Liver (tissue), 9 donors: Measurements from ENCODE around the gene NLRP9. TPM values are rescaled to one million over a fixed set of nuclear protein-coding genes. Genes with fewer than 3 reads are reported as not detected.

ENCODE experiments used
- DNase-seq: peaks from one replicate; pipeline ENCODE4 v3.0.0-alpha.2; 2017; ENCODE audit warnings: low spot score
- H3K27ac ChIP-seq, 2 donors: one replicate each; pipeline ENCODE4 v1.7.0; 2013; ENCODE audit warnings: inconsistent platforms in 2 of 2, low read length in 2 of 2, control low read depth in 1 of 2, low read depth in 1 of 2, mild to moderate bottlenecking in 1 of 2
- H3K27me3 ChIP-seq, 4 donors: one replicate each; pipeline versions ENCODE4 v1.6.1 to v1.7.0; 2013; ENCODE audit warnings: low read length in 3 of 4, inconsistent platforms in 1 of 4, mild to moderate bottlenecking in 1 of 4, moderate library complexity in 1 of 4; ENCODE audit not compliant: control insufficient read depth in 4 of 4, insufficient read depth in 4 of 4
- H3K36me3 ChIP-seq, 4 donors: one replicate each; pipeline versions ENCODE4 v1.6.1 to v1.7.0; 2013; ENCODE audit warnings: low read length in 3 of 4, mild to moderate bottlenecking in 3 of 4, low read depth in 1 of 4, moderate library complexity in 1 of 4; ENCODE audit not compliant: control insufficient read depth in 4 of 4, insufficient read depth in 3 of 4
- H3K4me1 ChIP-seq, 4 donors: one replicate each; pipeline versions ENCODE4 v1.6.1 to v1.7.0; 2013; ENCODE audit warnings: low read length in 3 of 4, mild to moderate bottlenecking in 3 of 4, moderate library complexity in 1 of 4; ENCODE audit not compliant: control insufficient read depth in 4 of 4, insufficient read depth in 4 of 4
- H3K4me3 ChIP-seq, 3 donors: one replicate each; pipeline versions ENCODE4 v1.6.1 to v1.7.0; 2013; ENCODE audit warnings: low read length in 3 of 3, control low read depth in 1 of 3, low read depth in 1 of 3, mild to moderate bottlenecking in 1 of 3
- H3K9ac ChIP-seq, 2 donors: one replicate each; pipeline ENCODE4 v1.7.0; 2013; ENCODE audit warnings: low read length in 2 of 2, mild to moderate bottlenecking in 2 of 2, moderate library complexity in 2 of 2, control low read depth in 1 of 2, low read depth in 1 of 2
- H3K9me3 ChIP-seq, 4 donors: one replicate each; pipeline versions ENCODE4 v1.6.1 to v1.7.0; 2013; ENCODE audit warnings: low read length in 3 of 4; ENCODE audit not compliant: control insufficient read depth in 4 of 4
- ATF3 ChIP-seq: IDR thresholded peaks from 2 replicates; pipeline ENCODE4 v1.6.1; 2016; ENCODE audit warnings: antibody characterized with exemption
- CTCF ChIP-seq: fragments of 150-350 bp; IDR thresholded peaks from 2 replicates; pipeline ENCODE4 v1.5.1; 2017; ENCODE audit warnings: improper control_type of control experiment, low read depth, low read length; ENCODE audit not compliant: missing input control
- EGR1 ChIP-seq, 2 donors: IDR thresholded peaks; 2 replicates each; pipeline ENCODE4 v1.6.1; 2016 to 2018; ENCODE audit warnings: antibody characterized with exemption in 2 of 2, low read depth in 2 of 2
- FOXA1 ChIP-seq: IDR thresholded peaks from 2 replicates; pipeline ENCODE4 v1.6.1; 2016; ENCODE audit warnings: antibody characterized with exemption
- FOXA2 ChIP-seq: IDR thresholded peaks from 2 replicates; pipeline ENCODE4 v1.6.1; 2016; ENCODE audit warnings: antibody characterized with exemption
- HNF4A ChIP-seq, 2 donors: conservative IDR thresholded peaks; 2 replicates each; pipeline ENCODE4 v1.6.1; 2016; ENCODE audit warnings: antibody characterized with exemption in 2 of 2, mild to moderate bottlenecking in 2 of 2
- NR2F2 ChIP-seq: IDR thresholded peaks from 2 replicates; pipeline ENCODE4 v1.6.1; 2016; ENCODE audit warnings: antibody characterized with exemption
- RAD21 ChIP-seq, 2 donors: IDR thresholded peaks; 2 replicates each; pipeline ENCODE4 v1.6.1; 2016; ENCODE audit warnings: antibody characterized with exemption in 2 of 2, mild to moderate bottlenecking in 2 of 2
- REST ChIP-seq: IDR thresholded peaks from 2 replicates; pipeline ENCODE4 v1.6.1; 2016; ENCODE audit warnings: antibody characterized with exemption, mild to moderate bottlenecking
- RXRA ChIP-seq, 2 donors: IDR thresholded peaks; 2 replicates each; pipeline ENCODE4 v1.6.1; 2017 to 2018; ENCODE audit warnings: antibody characterized with exemption in 2 of 2, mild to moderate bottlenecking in 1 of 2
- SP1 ChIP-seq: IDR thresholded peaks from 2 replicates; pipeline ENCODE4 v1.6.1; 2018; ENCODE audit warnings: antibody characterized with exemption, mild to moderate bottlenecking
- TAF1 ChIP-seq: conservative IDR thresholded peaks from 2 replicates; pipeline ENCODE4 v1.6.1; 2016; ENCODE audit warnings: antibody characterized with exemption, mild to moderate bottlenecking
- YY1 ChIP-seq: IDR thresholded peaks from 2 replicates; pipeline ENCODE4 v1.6.1; 2016; ENCODE audit warnings: antibody characterized with exemption, mild to moderate bottlenecking
- ZBTB33 ChIP-seq: IDR thresholded peaks from 2 replicates; pipeline ENCODE4 v1.6.1; 2016; ENCODE audit warnings: antibody characterized with exemption
- WGBS: extraction: QIAGEN DNeasy Blood & Tissue Kit; methylation state at CpG from one replicate; pipeline ENCODE4 v1.1.7; 2013; 5-methylcytosine and 5-hydroxymethylcytosine counted together
- polyA plus RNA-seq, 2 donors: library from polyadenylated mRNA; stranded (reverse) in 1 of 2; unstranded in 1 of 2; fragments of 200-250 nt in 1 of 2; fragments of >200 nt in 1 of 2; fragmentation: Nextera tagmentation in 1 of 2; extraction: Ambion mirVana in 1 of 2; gene quantifications; one replicate each; pipeline versions ENCODE4 v1.2.1 to v1.2.3, GENCODE V29; 2013 to 2015
- total RNA-seq, 2 donors: library from RNA; depleted of rRNA; stranded (reverse); fragments of >200 nt; gene quantifications; one replicate each; pipeline ENCODE4 v1.2.3, GENCODE V29; 2014
- donor health status: healthy.
- donor health status: healthy.
- donor health status: healthy.
- donor health status: healthy.
- donor health status: healthy.

The NLRP9 gene
- total and polyA plus RNA-seq, 4 donors = not detected

- TF ChIP-seq CTCF = no peak
- no peak for TF ChIP-seq HNF4A (conservative IDR thresholded peaks at IDR 0.05)
- TF ChIP-seq ZBTB33 = no peak
- TF ChIP-seq RAD21 (IDR thresholded peaks at IDR 0.05) = no peak
- no peak for TF ChIP-seq YY1
- TF ChIP-seq SP1 = no peak
Observed at GRCh38 chr19:55692681-55693081, 45.5 kb downstream of the NLRP9 start (continued).

GRCh38 chr19:55691561-55692481, 46.4 kb downstream of the NLRP9 start:
- WGBS = 95% methylated on average over 31 of the region's 31 CpGs
- peaks cover 21 to 87% (median 34%) of the 10 kb centered on the region in 4 donors for H3K36me3 ChIP-seq
- TF ChIP-seq TAF1 = no peak
- no peak for TF ChIP-seq NR2F2
- no peak for TF ChIP-seq ATF3
- TF ChIP-seq SP1 = no peak
- no peak for TF ChIP-seq EGR1 (IDR thresholded peaks at IDR 0.05; ENCODE audit: low read depth in 2 of 2)
- no peak for TF ChIP-seq RXRA (IDR thresholded peaks at IDR 0.05)
- no peak overlapping the region for H3K4me3 ChIP-seq
- H3K9me3 ChIP-seq = no peaks in the 10 kb centered on the region
- DNase-seq = no peak
- peaks cover 0 to 2% (median 0%) of the 10 kb centered on the region in 4 donors for H3K4me1 ChIP-seq
- H3K27ac ChIP-seq = no peak overlapping the region
- no peaks in the 10 kb centered on the region for H3K27me3 ChIP-seq
- H3K9ac ChIP-seq = no peak overlapping the region

GRCh38 chr19:55690769-55691545, 47.2 kb downstream of the NLRP9 start:
- 95% methylated on average over 31 of the region's 31 CpGs for WGBS
- no peak overlapping the region for H3K27ac ChIP-seq
- H3K9ac ChIP-seq = no peak overlapping the region
- H3K4me3 ChIP-seq = no peak overlapping the region
- no peaks in the 10 kb centered on the region for H3K9me3 ChIP-seq
- no peak for DNase-seq
- H3K27me3 ChIP-seq = no peaks in the 10 kb centered on the region
- H3K4me1 ChIP-seq = peaks cover 0 to 7% (median 3%) of the 10 kb centered on the region in 4 donors
- H3K36me3 ChIP-seq = peaks cover 14 to 81% (median 31%) of the 10 kb centered on the region in 4 donors
- no peak for TF ChIP-seq SP1
- no peak for TF ChIP-seq RAD21 (IDR thresholded peaks at IDR 0.05)
- no peak for TF ChIP-seq FOXA2
- TF ChIP-seq ZBTB33 = no peak
- TF ChIP-seq RXRA (IDR thresholded peaks at IDR 0.05) = no peak
- no peak for TF ChIP-seq FOXA1
- TF ChIP-seq YY1 = no peak
- no peak for TF ChIP-seq EGR1 (IDR thresholded peaks at IDR 0.05; ENCODE audit: low read depth in 2 of 2)
- no peak for TF ChIP-seq CTCF
- no peak for TF ChIP-seq HNF4A (conservative IDR thresholded peaks at IDR 0.05)
- no peak for TF ChIP-seq REST
